ENCODE measurements around the gene GRIN2C. TPM values are rescaled to one million over a fixed set of nuclear protein-coding genes. Genes with fewer than 3 reads are reported as not detected.

GRIN2C gene
- total and polyA plus RNA-seq, 2 of the 4 experiments (the other 2 are of a cell fraction), result 0.22 TPM; not detected in 1

GRCh38 chr17:74815550-74816370 is 43.9 kb downstream of the GRIN2C start:
- H2AK9ac ChIP-seq (replicated peaks; ENCODE audit: low read depth, low read length, poor library complexity), result no peak overlapping the region
- H3K56ac ChIP-seq (ENCODE audit: extremely low read depth, insufficient read depth, low read length), result no peak overlapping the region
- no peak for DNase-seq
- H2BK15ac ChIP-seq (ENCODE audit: low read depth, low read length), result no peak overlapping the region
- 0 out of 2 replicates have a peak, but pooled peaks cover 3% of the 10 kb centered on the region for H3K9me1 ChIP-seq (ENCODE audit: insufficient read depth, low read length)
- no peak for TF ChIP-seq POLR2A (IDR thresholded peaks at IDR 0.05; ENCODE audit: low read depth, low read length)
- TF ChIP-seq, protein P1, sequence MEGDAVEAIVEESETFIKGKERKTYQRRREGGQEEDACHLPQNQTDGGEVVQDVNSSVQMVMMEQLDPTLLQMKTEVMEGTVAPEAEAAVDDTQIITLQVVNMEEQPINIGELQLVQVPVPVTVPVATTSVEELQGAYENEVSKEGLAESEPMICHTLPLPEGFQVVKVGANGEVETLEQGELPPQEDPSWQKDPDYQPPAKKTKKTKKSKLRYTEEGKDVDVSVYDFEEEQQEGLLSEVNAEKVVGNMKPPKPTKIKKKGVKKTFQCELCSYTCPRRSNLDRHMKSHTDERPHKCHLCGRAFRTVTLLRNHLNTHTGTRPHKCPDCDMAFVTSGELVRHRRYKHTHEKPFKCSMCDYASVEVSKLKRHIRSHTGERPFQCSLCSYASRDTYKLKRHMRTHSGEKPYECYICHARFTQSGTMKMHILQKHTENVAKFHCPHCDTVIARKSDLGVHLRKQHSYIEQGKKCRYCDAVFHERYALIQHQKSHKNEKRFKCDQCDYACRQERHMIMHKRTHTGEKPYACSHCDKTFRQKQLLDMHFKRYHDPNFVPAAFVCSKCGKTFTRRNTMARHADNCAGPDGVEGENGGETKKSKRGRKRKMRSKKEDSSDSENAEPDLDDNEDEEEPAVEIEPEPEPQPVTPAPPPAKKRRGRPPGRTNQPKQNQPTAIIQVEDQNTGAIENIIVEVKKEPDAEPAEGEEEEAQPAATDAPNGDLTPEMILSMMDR (conservative IDR thresholded peaks at IDR 0.05; ENCODE audit: low read depth, low read length), result 0 out of 2 replicates have a peak, but pooled peaks have one; percentile 8
- no peaks in the 10 kb centered on the region for H3K4me1 ChIP-seq (ENCODE audit: control insufficient read depth, insufficient read depth, low read length)
- no peak overlapping the region for H3K18ac ChIP-seq (ENCODE audit: low read depth, low read length)
- H3K4ac ChIP-seq (ENCODE audit: low read depth, low read length), result no peak overlapping the region
- H3K4me3 ChIP-seq (ENCODE audit: insufficient read depth, low read depth, low read length), result no peak overlapping the region
- H3K4me2 ChIP-seq (ENCODE audit: low read depth, low read length), result no peak overlapping the region
- H2BK5ac ChIP-seq (ENCODE audit: low read depth, low read length, poor library complexity, severe bottlenecking), result no peak overlapping the region
- H4K8ac ChIP-seq (ENCODE audit: low read depth in 2 of 2, low read length in 2 of 2), result no peak overlapping the region
- no peak overlapping the region for H2AFZ ChIP-seq (replicated peaks; ENCODE audit: low read length, poor library complexity)
- ChIA-PET POLR2A (ENCODE audit: unreplicated experiment) (no interaction called here), CTCF (no interaction called here)
- no peak overlapping the region for H4K91ac ChIP-seq (ENCODE audit: insufficient read depth, low read depth, low read length)
- H2AK5ac ChIP-seq (ENCODE audit: low read depth, low read length), result no peak overlapping the region
- H4K5ac ChIP-seq (ENCODE audit: low read depth, low read length), result no peak overlapping the region
- 80% methylated on average over 1 of the region's 15 CpGs; no CpG with 5 or more reads in 1 of the 2 experiments for WGBS, 2 experiments (ENCODE audit: extremely low coverage in 2 of 2, insufficient read length in 1 of 2)
- no peak overlapping the region for H2BK20ac ChIP-seq (ENCODE audit: low read depth, low read length)
- dilution Hi-C loops (cut with HindIII; ENCODE audit: low sequenced_read_pairs, unreplicated experiment) (no loop called here), in situ Hi-C loops (cut with MboI; ENCODE audit: low sequenced_read_pairs) (no loop called here), intact Hi-C loops (cut with micrococcal nuclease) (no loop called here)
- no peak overlapping the region for H2BK120ac ChIP-seq (ENCODE audit: low read depth, low read length)
- H3K14ac ChIP-seq (replicated peaks; ENCODE audit: low read depth, low read length), result no peak overlapping the region
- H3K9ac ChIP-seq (ENCODE audit: low read depth, low read length), result no peak overlapping the region
- peaks cover 10% of the 10 kb centered on the region for H3K36me3 ChIP-seq (ENCODE audit: control insufficient read depth, insufficient read depth, low read length)
- no TSS peak for BruUV-seq (replicated peaks)
- no peak overlapping the region for H3K23ac ChIP-seq (ENCODE audit: low read depth, low read length)
- no peaks in the 10 kb centered on the region for H3K27me3 ChIP-seq (ENCODE audit: control insufficient read depth, insufficient read depth, low read length)
- H3K9me3 ChIP-seq (ENCODE audit: control insufficient read depth, insufficient read depth, low read length), result no peaks in the 10 kb centered on the region
- no peaks in the 10 kb centered on the region for H4K20me1 ChIP-seq (ENCODE audit: insufficient read depth, low read length)
- no peak for ATAC-seq (ENCODE audit: low read depth)
- H3K27ac ChIP-seq (ENCODE audit: insufficient read depth, low read length), result no peak overlapping the region
- H3K79me1 ChIP-seq (ENCODE audit: low read depth in 1 of 2, low read length in 2 of 2), result no peaks in the 10 kb centered on the region

Measured in IMR-90 (cell line).